Colonic mucosa (tissue), 4 donors: ENCODE results near the gene RAX. TPM values are rescaled to one million over a fixed set of nuclear protein-coding genes. Genes with fewer than 3 reads are reported as not detected.

Experiments used
- DNase-seq: peaks from one replicate; pipeline ENCODE4 v3.0.0-alpha.2; 2020
- H3K27ac ChIP-seq: fragments of 200-600 bp; one replicate; pipeline ENCODE4 v1.8.0; 2021
- H3K27me3 ChIP-seq: fragments of 200-600 bp; one replicate; pipeline ENCODE4 v1.8.0; 2021
- H3K36me3 ChIP-seq: fragments of 200-600 bp; one replicate; pipeline ENCODE4 v1.8.0; 2021
- H3K4me1 ChIP-seq: fragments of 200-600 bp; one replicate; pipeline ENCODE4 v1.8.0; 2021; ENCODE audit warnings: mild to moderate bottlenecking
- H3K4me3 ChIP-seq: fragments of 200-600 bp; one replicate; pipeline ENCODE4 v1.8.0; 2021
- H3K9ac ChIP-seq, 2 donors: one replicate each; pipeline ENCODE4 v1.7.0; 2013; ENCODE audit warnings: control low read depth in 2 of 2, low read depth in 2 of 2, low read length in 2 of 2
- H3K9me3 ChIP-seq: fragments of 200-600 bp; one replicate; pipeline ENCODE4 v1.8.0; 2021
- CTCF ChIP-seq: fragments of 200-600 bp; IDR thresholded peaks from one replicate; pipeline ENCODE4 v1.8.0; 2022; ENCODE audit warnings: antibody characterized with exemption, mild to moderate bottlenecking
- intact Hi-C: fragments of 100-400 bp; cut with DNase I; formaldehyde crosslinking; loops from one replicate; pipeline ENCODE4 v1.14.1; 2022
- total RNA-seq, 2 donors: library from RNA; stranded (reverse); fragmentation: NEBNext Ultra II Directional in 1 of 2; extraction: Animal tissue kit (Norgen Biotek cat#: 25700) in 1 of 2; gene quantifications; one replicate each; pipeline ENCODE4 v1.2.1, GENCODE V29; 2021
- donor health status: healthy.
- donor health status: DM: no; HTN: no; CAD: no.
- donor health status: DM: no; HTN: no; CAD: no.

The RAX gene
- total RNA-seq, 2 donors from 2014 or later = not detected

GRCh38 chr18:59239642-59240041 lies 33.6 kb downstream of the RAX start:
- H3K4me3 ChIP-seq = no peak overlapping the region
- no peak overlapping the region for H3K9ac ChIP-seq
- no peak for TF ChIP-seq CTCF
- H3K4me1 ChIP-seq = no peaks in the 10 kb centered on the region
- H3K27me3 ChIP-seq = no peaks in the 10 kb centered on the region
- DNase-seq = no peak
- intact Hi-C loops = no loop called here
- no peaks in the 10 kb centered on the region for H3K9me3 ChIP-seq
- H3K27ac ChIP-seq = no peak overlapping the region
- H3K36me3 ChIP-seq = no peaks in the 10 kb centered on the region

GRCh38 chr18:59238385-59238784 lies 34.9 kb downstream of the RAX start:
- no peak overlapping the region for H3K9ac ChIP-seq
- intact Hi-C loops = no loop called here
- H3K9me3 ChIP-seq = no peaks in the 10 kb centered on the region
- H3K27ac ChIP-seq = no peak overlapping the region
- H3K4me1 ChIP-seq = no peaks in the 10 kb centered on the region
- DNase-seq = no peak
- no peak overlapping the region for H3K4me3 ChIP-seq
- H3K27me3 ChIP-seq = no peaks in the 10 kb centered on the region
- H3K36me3 ChIP-seq = no peaks in the 10 kb centered on the region
- TF ChIP-seq CTCF = no peak

GRCh38 chr18:59233017-59233410 lies 40.2 kb downstream of the RAX start:
- no peak for TF ChIP-seq CTCF
- intact Hi-C loops = no loop called here
- H3K27me3 ChIP-seq = no peaks in the 10 kb centered on the region
- H3K4me3 ChIP-seq = no peak overlapping the region
- DNase-seq = no peak
- no peaks in the 10 kb centered on the region for H3K4me1 ChIP-seq
- no peaks in the 10 kb centered on the region for H3K9me3 ChIP-seq
- H3K36me3 ChIP-seq = no peaks in the 10 kb centered on the region
- H3K9ac ChIP-seq = no peak overlapping the region
- no peak overlapping the region for H3K27ac ChIP-seq

- Histone ChIP-seq H3K4me3 (no peak overlapping the region), H3K4me1 (no peaks in the 10 kb centered on the region), H3K27me3 (no peaks in the 10 kb centered on the region), H3K9ac (no peak overlapping the region), H3K36me3 (no peaks in the 10 kb centered on the region), H3K27ac (no peak overlapping the region), H3K9me3 (no peaks in the 10 kb centered on the region)
- DNase-seq = no peak
- no peak for TF ChIP-seq CTCF
- intact Hi-C loops = no loop called here
Observed at GRCh38 chr18:59232309-59233016, 40.8 kb downstream of the RAX start.

- H3K4me1 ChIP-seq = no peaks in the 10 kb centered on the region
- no peak overlapping the region for H3K4me3 ChIP-seq
- no peaks in the 10 kb centered on the region for H3K9me3 ChIP-seq
- no peak overlapping the region for H3K9ac ChIP-seq
- H3K27ac ChIP-seq = no peak overlapping the region
- intact Hi-C loops = no loop called here
- TF ChIP-seq CTCF = no peak
- DNase-seq = no peak
- H3K27me3 ChIP-seq = no peaks in the 10 kb centered on the region
- no peaks in the 10 kb centered on the region for H3K36me3 ChIP-seq
Observed at GRCh38 chr18:59231877-59232276, 41.4 kb downstream of the RAX start.
